HG02852 (cell line): ENCODE results near the gene ZSWIM9.
"Not testable (repeated sequence)": the region's sequence is repeated elsewhere in the genome, so short reads cannot be mapped to it uniquely, and the experiment has no call there.

Experiments used
- ATAC-seq: cut with Tn5 transposase; IDR thresholded peaks from one replicate; pipeline ENCODE4 v1.9.1; 2021; ENCODE audit warnings: mild to moderate bottlenecking, moderate library complexity; ENCODE audit not compliant: unreplicated experiment

ZSWIM9 gene

DNA sequence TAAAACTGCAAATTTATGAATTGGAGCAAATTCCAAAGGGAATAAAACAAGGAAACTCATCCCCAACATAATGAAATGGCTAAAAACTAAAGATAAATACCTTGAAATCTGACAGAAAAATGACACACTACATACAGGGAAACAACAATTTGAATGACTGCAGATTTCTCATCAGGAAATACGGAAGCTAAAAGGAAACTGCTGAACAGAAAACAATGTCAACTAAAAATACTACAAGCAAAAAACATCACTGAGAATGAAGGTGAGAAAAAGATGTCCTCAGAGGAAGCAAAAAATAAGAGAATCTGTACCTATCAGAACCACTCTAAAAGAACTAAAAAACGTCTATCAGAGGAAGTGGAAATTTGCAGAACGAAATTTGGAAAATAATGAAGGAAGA is 39.5 kb downstream of the ZSWIM9 start:
- no peak for ATAC-seq

DNA sequence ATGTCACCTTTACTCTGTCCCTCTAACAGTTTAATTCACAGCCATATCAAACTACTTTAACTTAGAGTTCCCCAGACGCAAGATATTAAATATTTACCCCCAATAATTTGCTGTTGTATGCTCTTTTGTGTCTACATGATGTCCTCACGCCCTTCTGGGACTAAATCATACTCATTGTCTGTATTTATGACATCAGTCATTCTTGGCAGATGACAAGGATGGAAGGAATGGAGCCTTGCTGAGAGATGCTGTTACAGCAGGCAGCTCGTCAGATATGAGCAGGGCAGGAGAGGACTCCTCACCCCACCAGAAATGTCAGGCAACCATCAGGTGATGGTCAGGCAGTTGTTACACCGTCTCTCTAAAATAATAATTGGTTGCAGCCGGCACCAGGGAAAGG is 43.5 kb downstream of the ZSWIM9 start:
- no peak for ATAC-seq

DNA sequence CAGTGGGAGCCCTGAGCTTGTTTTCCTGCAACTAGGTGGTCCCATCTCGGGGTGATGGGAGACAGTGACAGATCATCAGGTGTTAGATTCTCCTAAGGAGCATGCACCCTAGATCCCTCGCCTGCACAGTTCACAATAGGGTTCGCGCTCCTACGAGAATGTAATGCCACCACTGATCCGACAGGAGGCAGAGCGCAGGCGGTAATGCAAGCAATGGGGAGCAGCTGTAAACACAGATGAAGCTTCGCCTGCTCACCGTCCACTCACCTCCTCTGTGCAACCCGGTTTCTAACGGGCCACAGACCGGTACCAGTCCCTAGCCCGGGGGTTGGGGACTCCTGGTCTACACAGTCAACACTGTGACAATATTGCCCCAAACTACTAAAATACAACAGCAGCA is 46.5 kb downstream of the ZSWIM9 start:
- no peak for ATAC-seq

DNA sequence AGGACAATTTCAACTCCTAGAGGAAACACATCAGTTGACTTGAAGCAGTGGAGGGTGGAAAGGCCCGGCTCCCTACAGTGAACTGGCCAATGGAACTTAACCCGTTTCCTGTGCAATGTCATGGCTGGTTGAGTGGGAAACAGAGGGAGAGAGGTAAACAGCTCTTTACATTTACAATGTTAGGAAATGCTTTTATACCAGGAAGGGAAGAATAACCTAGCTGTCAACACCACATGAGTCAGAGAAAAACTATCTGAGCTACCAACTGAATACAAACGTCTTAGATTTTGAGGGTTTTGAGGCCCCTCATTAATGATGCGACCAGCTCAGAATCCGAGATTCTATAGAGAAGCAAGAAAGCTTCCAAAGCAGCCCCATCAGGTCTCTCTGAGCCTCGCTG is 48.5 kb downstream of the ZSWIM9 start:
- no peak for ATAC-seq

DNA sequence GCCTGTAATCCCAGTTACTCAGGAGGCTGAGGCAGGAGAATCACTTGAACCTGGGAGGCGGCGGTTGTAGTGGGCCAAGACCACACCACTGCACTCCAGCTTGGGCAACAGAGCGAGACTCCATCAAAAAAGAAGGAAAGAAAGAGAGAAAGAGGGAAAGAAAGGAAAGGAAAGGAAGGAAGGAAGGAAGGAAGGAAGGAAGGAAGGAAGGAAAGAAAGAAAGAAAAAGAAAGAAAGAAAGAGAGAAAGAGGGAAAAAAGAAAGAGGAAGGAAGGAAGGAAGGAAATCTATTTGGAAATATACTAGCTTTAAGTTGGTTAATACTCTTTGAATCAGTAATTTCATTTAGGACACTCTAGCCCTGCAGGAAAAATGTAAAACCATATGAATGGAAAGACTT is 50.3 kb downstream of the ZSWIM9 start:
- ATAC-seq = not testable (repeated sequence)

DNA sequence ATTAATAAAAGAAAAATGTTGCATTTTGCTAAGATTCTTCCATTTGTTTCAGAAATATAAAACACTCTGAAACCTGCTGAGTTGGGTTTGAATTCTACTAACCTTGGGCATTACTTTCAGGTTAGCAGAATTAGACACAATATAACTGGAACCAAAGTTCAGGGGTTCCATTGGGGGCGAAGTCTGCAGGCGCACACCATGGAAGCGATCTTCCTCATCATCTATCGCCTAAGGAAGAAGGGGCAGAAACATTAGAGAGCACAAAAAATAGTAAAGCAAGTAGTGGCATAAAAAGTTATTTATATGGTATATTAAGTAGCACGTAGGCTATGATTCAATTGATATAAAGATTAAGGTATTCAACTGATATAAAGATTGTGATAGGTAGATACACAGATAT is 51.1 kb downstream of the ZSWIM9 start:
- no peak for ATAC-seq

DNA sequence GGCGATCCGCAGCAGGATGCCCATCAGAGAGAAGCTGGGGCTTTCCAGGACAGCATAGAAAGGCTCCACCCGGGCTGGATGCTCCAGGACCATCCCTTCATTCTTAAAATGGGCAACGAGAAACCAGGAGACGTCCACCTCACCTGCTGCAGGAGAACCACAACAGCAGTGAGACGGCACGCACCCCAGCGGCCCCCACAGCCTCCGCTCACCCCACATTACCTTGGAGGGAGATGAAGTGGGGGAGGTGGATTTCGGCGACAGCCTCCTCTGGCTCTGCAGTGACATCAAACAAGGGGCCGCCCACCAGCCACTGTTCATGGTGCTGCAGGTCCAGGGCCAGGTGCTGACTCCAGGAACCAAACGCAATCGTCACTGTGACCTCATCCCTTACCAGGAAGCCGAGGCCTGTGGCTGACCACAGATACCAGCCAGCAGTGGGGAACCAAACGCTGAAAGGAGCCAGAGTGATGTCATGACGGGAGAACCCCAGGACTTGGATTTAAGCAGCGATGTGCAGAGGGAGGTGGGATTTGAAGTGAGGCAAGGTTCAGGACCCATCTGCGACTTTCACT is 60.2 kb downstream of the ZSWIM9 start:
- ATAC-seq = no peak

DNA sequence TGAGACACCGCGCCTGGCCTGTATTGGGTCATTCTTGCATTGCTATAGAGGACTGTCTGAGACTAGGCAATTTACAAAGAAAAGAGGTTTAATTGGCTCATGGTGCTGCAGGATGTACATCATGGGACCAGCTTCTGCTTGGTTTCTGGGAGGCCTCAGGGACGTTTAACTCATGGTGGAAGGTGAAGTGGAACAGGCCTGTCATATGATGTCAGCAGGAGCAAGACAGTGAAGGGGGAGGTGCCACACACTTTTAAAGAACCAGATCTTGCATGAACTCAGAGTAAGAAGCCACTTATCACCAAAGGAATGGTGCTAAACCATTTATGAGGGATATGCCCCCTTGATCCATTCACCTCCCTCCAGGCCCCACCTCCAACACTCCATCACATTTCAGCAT is 66.6 kb downstream of the ZSWIM9 start:
- no peak for ATAC-seq

DNA sequence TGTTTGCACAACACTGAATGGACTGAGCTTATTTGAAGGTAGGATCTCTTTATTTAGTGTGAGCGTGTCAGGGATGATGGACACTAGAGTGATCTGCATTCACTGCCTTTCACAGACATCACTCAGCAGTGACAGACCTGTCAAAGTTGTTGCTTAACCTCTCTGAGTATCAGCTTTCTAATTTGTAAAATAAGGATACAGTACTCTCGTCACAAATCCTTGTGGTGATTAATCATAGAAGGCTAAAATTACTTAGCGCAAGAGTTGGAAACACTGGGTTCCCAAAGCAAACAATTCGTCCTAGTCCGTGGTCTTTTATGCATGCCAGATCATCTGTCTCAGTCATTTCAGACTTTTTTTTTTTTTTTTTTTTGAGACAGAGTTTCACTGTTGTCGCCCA is 68.6 kb downstream of the ZSWIM9 start:
- no peak for ATAC-seq

DNA sequence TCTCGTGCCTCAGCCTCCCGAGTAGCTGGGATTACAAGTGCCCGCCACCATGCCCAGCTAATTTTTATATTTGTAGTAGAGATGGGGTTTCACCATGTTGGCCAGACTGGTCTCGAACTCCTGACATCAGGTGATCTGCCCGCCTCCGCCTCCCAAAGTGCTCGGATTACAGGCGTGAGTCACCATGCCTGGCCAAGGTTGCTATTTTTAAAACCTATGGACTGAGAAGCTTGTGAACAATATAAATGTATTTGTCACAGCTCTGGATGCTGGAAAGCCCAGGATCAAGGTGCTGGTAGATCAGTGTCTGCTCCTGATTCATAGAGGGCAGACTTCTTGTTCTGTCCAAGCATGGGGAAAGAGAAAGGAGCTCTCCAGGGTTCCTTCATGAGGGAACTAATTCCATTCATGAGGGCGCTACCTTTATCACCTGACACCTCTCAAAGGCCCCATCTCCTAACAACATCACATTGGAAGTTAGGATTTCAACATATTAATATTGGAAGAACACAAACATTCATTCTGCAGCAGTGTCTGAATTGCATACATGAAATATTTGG is 69.2 kb downstream of the ZSWIM9 start:
- ATAC-seq = no peak

DNA sequence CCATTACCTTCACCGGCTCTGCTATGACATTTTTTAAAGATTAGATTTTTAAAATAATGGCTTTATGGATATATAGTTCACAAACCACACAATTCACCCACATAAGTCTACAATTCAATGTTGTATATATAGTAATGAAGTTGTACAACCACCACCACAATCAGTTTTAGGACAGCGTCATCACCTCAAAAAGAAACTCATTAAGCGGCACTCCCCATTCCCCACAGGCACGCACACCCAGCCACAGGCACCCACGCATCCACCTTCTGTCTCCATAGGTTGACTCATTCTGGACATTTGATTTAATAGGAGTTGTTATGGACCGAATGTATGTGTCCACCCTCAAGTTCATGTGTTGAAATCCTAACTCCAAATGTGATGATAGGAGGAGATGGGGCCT is 71.3 kb downstream of the ZSWIM9 start:
- ATAC-seq = not testable (repeated sequence)

DNA sequence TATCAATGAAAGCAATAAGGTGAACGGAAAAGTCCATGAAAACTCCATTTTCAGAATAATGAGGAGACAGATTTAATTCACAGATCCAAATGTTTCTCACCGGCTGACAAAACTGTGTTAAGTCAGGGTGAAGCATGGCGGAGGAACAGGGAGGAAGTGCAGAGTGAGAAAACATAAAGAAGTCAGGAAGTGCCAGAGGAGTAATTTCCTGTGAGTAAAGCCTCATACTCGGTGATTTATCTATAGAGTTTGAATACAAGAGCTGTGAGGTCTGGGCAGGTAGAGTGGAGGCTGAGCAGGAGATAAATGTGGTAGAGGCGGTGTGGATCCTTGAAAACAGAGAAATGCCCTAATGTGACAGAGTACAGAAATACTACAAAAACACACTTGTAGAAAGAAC is 73.8 kb downstream of the ZSWIM9 start:
- no peak for ATAC-seq

DNA sequence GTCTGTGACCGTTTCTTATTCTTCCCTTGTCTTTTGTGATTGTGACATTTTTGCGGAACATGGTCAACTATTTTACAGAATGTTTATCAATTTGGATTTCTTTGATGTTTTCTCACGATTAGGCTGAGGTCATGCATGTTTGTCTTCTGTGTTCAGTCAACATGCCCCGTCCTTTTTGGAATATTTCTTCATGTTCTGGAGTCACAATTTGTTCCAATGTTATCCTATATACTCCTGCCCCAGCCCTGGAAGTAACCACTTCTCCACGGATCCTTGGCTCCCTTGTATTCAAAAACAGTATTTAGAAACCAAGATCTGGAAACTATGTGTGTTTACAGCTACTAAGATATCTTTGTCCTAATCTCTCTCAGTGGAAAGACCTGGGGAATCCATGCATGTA is 75.6 kb downstream of the ZSWIM9 start:
- no peak for ATAC-seq

DNA sequence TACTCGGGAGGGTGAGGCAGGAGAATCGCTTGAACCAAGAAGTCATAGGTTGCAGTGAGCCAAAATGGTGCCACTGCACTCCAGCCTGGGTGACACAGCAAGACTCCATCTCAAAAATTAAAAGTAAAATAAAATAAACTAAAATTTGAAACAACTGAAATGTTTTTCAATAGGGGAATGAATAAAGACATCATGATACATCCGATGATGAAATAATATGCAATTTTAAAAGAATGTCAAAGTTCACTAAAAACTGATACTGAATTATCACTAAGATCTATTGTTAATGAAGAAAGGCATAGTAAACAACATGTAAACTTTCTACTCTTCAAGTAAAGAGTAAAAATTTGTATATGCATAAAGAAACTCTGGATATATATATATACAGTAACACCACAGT is 76.7 kb downstream of the ZSWIM9 start:
- ATAC-seq = no peak
